Cerebellar cortex (tissue), 1 donor: ENCODE data around the gene IGFBP2.

Source experiments
- DNase-seq: peaks from one replicate; pipeline ENCODE4 v3.0.0-alpha.2; 2015; ENCODE audit warnings: low spot score

Gene IGFBP2

GRCh38 chr2:216637472-216637871, 4.3 kb downstream of the IGFBP2 start:
- no peak for DNase-seq

- DNase-seq: no peak
Observed at GRCh38 chr2:216643986-216644659, 10.9 kb downstream of the IGFBP2 start.

- no peak for DNase-seq
Observed at GRCh38 chr2:216644842-216645635, 11.8 kb downstream of the IGFBP2 start.

DNA sequence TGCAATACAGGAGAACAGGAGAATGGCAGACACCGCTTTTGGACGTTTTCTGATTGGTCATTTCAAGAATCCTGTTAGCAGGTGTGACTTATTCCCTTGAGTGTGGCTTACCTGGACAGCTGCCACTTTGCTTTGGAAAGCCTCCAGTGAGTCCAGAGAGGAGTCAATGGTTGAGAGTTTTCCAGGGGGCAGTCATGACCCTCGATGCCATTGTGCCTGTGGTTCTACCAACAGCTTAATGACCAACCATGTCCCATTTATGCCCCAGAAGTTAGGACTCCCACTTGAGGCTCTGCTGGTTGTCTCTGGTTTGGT, 12.4 kb downstream of the IGFBP2 start:
- DNase-seq: no peak

DNA sequence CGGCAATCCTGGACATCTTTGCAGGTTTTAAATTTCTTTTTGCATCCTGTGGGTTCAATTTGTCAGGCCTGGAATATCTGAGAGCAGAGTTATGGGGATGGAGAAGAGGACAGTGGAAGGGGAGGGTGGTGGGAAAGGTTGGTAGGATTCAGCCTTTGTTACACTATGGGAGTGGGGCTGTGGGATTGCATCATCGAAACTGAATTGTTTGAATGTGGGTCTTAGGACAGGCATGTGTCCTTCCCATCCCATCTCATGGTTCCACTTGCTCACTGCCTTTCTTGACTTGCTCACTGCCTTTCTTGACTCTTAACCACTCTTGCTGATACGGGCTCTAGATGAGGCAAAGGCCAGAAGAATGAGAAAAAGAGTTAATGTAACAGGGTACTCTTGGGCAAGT, 12.9 kb downstream of the IGFBP2 start:
- no peak for DNase-seq

GRCh38 chr2:216648105-216648504, 14.9 kb downstream of the IGFBP2 start:
- no peak for DNase-seq

- no peak for DNase-seq
Observed at GRCh38 chr2:216649574-216649973, 16.4 kb downstream of the IGFBP2 start.

DNA sequence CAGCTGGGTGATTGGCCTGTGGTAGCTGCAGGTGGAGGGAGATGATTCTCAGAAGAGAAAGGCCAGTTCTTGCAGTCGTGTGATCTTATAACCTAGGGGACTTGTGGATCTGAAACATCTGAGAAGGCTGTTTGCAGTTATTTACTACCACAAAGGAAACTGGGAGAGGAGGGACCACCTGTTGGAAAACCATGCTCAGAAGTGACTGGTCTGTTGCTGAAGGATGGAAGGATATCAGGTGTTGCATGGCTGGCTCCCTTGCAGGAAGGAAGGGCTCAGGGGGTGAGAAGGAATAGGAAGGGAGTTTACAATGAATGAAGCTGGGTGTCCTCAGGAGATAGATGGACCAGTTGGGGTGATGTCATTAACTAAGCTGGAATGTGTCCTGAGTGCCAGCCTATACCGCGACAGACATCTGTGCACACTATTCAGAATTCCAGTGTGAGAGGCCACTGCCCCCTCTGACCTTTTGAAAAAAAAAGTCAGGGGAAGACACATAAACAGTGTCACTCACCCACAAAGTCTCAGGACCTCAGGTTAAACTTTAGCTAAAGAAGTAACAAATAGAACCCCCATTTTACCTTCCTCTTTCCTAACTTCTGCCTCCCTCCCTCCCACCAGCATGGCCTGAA, 17.5 kb downstream of the IGFBP2 start:
- DNase-seq: no peak

DNA sequence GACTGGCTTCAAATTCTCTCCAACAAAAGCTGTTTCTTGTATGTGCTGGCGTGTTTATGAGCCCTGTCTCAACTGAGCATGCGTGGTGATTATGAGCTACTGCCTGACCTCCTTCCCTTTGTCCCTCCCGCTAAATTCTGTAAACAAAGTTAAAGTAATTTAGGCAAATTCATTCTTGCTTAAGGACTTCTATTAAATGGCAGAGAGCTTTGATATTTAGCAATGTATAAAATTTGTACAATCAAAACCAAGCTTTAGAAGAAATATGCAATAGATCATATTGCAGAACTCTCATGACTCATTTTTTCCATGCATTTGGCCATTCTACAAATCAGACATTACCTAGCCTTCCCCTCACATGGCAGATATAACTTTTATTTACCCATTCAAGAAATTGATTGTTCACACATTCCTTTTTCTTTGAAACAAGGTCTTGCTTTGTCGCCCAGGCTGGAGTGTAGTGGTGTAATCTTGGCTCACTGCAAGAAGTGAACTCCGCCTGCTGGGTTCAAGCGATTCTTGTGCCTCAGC, 18.2 kb downstream of the IGFBP2 start:
- no peak for DNase-seq

DNA sequence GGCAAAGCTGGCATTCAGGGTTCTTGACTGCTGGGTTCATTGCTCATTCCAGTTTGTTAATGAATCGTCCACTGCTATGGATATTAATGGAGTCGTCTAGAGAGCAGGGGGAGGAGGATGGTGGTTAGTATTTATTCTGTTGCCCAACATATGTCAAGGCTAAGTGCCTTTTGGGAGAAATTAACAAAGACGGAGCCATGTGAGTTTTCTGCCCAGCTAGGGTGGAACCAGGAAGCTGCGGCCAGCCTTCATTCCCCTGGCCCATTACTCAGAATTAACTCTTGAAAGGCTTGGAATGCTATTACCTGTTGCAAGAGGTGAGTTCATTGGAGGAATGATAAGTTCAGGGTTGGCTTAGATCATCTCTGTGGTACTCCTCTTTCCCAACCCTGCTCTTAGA, 19.3 kb downstream of the IGFBP2 start:
- DNase-seq: no peak

DNA sequence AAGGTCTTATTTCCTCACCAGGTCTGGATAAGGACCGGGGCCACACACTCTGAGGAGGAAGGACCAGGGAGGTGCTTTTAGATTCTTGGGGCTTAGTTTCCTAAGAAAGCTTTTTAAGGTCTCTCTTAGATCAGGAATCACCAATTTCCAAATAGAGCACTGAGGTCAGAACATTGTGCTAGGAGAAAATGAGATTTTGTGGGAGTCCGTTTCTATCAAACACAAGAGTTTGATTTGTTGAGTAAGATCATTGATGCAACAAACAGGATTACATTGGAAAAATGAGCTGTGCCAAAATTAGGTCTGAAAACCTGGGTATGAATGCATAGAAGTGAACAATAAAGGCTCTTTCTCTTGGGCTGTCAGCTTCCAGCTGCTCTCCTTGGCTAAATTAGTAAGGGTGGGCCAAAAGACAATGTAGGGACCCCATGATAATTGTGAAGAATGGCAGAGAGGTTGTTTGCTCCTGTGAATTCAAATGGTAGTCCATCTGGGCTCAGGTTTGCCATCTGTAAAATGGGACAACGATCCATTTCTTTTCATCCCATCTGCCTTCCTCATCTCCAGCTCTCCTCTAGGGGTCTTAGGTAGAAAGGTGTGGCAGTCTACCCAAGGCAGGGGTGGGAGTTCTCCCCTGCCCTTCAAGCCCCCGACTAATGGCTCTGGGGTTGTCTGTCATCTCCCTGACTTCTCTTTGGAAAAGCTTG, 20.0 kb downstream of the IGFBP2 start:
- DNase-seq: no peak

GRCh38 chr2:216653931-216654365, 20.7 kb downstream of the IGFBP2 start:
- no peak for DNase-seq

DNA sequence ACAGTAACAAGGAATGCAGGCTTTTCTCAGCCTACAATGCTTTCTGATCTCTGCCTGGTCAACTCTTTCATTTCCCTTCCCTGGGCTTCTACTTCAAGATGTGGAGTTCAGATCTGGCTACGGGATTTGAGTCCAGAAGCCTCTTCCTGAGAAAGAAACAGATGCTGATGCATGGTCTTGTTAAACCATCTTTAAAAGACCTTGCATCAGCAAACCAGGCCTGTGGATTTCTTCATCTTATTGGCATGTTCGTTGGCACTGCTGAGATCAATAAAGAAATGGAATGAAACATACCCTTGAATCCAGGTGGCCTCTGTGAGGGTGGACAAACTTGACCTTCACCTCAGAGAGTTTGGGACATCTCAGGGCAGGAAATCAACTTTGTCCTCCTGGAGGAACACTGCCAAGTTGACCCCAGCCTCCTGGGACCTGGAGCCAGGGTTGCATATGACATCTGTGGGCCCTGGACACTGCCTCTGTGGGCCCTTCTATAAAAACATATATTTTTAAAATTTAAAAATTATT, 21.4 kb downstream of the IGFBP2 start:
- no peak for DNase-seq

DNA sequence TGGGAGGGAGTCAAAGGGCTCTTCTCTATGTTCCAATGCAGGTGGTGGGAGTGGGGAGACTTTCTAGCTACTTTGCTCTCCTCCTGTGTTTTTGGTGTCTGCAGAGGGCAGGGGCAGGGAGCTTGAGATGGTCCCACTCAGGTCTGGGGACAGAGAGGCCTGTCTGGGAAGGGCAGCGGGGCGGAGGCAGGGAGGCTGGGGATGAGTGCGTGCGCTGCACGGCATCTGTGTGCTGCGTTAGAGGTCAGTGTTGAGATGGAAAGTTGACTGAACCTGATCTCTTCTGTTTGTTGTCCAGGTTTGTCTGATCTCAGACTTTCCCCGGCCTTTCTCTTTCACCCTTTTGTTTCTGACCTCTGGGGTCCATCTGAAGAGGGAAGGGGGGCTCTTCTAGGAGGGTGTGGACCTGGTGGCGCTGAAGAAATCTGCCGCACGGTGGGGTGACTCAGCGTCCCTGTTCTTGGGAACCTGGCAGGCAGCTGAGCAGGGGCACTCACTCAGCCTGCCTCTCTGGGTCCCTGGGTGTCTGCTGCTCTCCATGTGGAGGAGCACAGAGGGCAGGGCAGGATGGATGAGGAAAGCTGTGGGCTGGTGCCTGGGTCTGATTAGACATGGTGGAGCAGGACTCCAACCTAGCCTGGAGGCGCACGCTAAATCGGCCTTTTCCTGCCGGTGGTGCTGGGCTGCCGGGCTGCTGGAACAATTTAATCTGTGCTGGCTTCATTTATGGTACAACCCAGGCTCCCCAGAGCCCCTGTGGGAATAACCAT, 24.1 kb downstream of the IGFBP2 start:
- no peak for DNase-seq

DNA sequence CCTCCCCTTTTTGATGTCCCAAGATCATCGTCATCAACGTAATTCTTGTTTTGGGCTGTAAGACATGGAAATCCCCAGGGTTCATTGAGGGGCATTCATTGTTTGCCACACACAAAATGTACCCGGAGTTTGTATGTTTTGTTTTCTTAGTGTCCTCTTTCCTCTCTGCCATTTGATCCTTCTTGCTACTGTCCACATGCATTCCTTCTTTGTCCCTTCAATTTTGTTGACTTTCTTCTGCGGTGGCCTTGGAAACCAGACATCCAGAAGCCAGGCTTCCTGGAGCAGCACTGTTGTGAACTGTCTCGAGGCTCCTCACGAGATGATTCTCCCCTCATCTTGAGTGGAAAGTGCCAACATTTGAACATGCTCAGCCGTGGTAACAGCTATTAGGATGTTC, 24.8 kb downstream of the IGFBP2 start:
- no peak for DNase-seq

- DNase-seq: no peak
Observed at GRCh38 chr2:216658757-216659156, 25.5 kb downstream of the IGFBP2 start.

- no peak for DNase-seq
Observed at GRCh38 chr2:216659276-216659675, 26.1 kb downstream of the IGFBP2 start.

GRCh38 chr2:216660496-216660895, 27.3 kb downstream of the IGFBP2 start:
- DNase-seq: no peak

DNA sequence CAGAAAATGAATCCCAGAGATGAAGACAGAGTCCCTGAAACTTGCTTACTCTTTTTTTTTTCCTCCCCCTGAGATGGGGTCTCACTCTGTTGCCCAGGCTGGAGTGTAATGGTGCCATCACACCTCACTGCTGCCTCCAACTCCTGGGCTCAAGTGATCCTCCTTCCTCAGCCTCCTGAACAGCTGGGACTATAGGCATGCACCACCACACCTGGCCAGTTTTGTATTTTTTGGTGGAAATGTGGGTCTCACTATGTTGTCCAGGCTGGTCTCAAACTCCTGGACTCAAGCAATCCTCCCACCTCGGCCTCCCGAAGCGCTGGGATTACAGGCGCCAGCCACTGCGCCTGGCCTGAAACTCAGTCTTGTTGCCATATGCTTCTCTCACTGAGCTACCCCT, 27.8 kb downstream of the IGFBP2 start:
- DNase-seq: no peak

GRCh38 chr2:216661639-216662375, 28.6 kb downstream of the IGFBP2 start:
- no peak for DNase-seq

DNA sequence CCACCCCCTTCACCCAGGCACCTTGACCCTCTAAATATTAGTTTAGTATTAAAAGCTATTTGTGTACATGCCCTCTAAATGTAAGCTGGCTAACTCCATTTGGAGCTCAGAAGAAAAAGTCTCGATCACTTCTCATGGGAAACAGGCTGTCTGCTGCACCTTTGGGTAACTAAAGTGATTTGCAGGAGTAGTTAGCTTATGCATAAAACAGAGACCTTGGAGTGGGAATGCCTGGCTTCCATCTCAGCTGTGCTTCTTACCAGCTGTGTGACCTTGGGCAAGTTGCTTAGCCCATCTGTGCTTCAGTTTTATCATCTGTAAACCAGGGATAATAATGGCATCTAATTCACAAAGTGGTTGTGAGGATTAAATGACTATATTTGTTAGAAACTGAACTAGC, 29.9 kb downstream of the IGFBP2 start:
- no peak for DNase-seq
